IMR-90 (cell line): Measurements from ENCODE around the gene AGBL3. TPM values are rescaled to one million over a fixed set of nuclear protein-coding genes. Genes with fewer than 3 reads are reported as not detected.

ENCODE experiments used
- ATAC-seq: fragments of 200-7000 bp; cut with Tn5 transposase; 2 replicates; pipeline ENCODE4 v1.9.1; 2020; ENCODE audit warnings: low read depth, mild to moderate bottlenecking, moderate library complexity
- BruUV-seq: library from RNA; stranded (reverse); fragments of 400-500 nt; replicated peaks from 2 replicates; lab custom pipeline; 2021; lab: Mats Ljungman, UMichigan
- CTCF ChIA-PET: fragments of 300-600 bp; formaldehyde crosslinking; extraction: SDS; loops from one replicate; lab custom pipeline; 2021; ENCODE audit warnings: antibody characterized with exemption; lab: Yijun Ruan, JAX
- POLR2A ChIA-PET: fragments of 300-600 bp; sonication (Branson Sonifier 250); formaldehyde crosslinking; loops from one replicate; lab custom pipeline; 2022; ENCODE audit warnings: antibody characterized with exemption; ENCODE audit not compliant: unreplicated experiment; lab: Charles Lee
- DNase-seq: peaks from one replicate; pipeline ENCODE4 v3.0.0; 2013
- H2AFZ ChIP-seq: replicated peaks from 2 replicates; pipeline ENCODE3; 2013; ENCODE audit warnings: low read length, mild to moderate bottlenecking; ENCODE audit not compliant: poor library complexity
- H2AK5ac ChIP-seq: 2 replicates; pipeline ENCODE4 v1.6.1; 2013; ENCODE audit warnings: low read depth, low read length, inconsistent platforms
- H2AK9ac ChIP-seq: replicated peaks from 2 replicates; pipeline ENCODE3; 2013; ENCODE audit warnings: mild to moderate bottlenecking, low read depth, low read length, moderate library complexity; ENCODE audit not compliant: poor library complexity
- H2BK120ac ChIP-seq: 2 replicates; pipeline ENCODE4 v1.6.1; 2013; ENCODE audit warnings: low read depth, low read length, inconsistent platforms
- H2BK15ac ChIP-seq: 3 replicates; pipeline ENCODE4 v1.6.1; 2013; ENCODE audit warnings: low read depth, low read length, inconsistent platforms
- H2BK20ac ChIP-seq: 2 replicates; pipeline ENCODE4 v1.6.1; 2013; ENCODE audit warnings: low read depth, mild to moderate bottlenecking, inconsistent platforms, low read length, moderate library complexity
- H2BK5ac ChIP-seq: 2 replicates; pipeline ENCODE4 v1.6.1; 2013; ENCODE audit warnings: mild to moderate bottlenecking, low read depth, low read length, inconsistent platforms; ENCODE audit not compliant: poor library complexity, severe bottlenecking
- H3K14ac ChIP-seq: replicated peaks from 2 replicates; pipeline ENCODE4 v1.6.1; 2013; ENCODE audit warnings: low read depth, low read length, inconsistent platforms
- H3K18ac ChIP-seq: 2 replicates; pipeline ENCODE4 v1.6.1; 2013; ENCODE audit warnings: low read depth, low read length, control low read depth
- H3K23ac ChIP-seq: 2 replicates; pipeline ENCODE4 v1.6.1; 2013; ENCODE audit warnings: low read depth, low read length, inconsistent platforms
- H3K27ac ChIP-seq: 2 replicates; pipeline ENCODE4 v1.5.1; 2013; ENCODE audit warnings: mild to moderate bottlenecking, control low read depth, low read length; ENCODE audit not compliant: insufficient read depth
- H3K27me3 ChIP-seq: 2 replicates; pipeline ENCODE4 v1.6.1; 2013; ENCODE audit warnings: low read length; ENCODE audit not compliant: control insufficient read depth, insufficient read depth
- H3K36me3 ChIP-seq: 2 replicates; pipeline ENCODE4 v1.6.1; 2013; ENCODE audit warnings: low read length, mixed read lengths; ENCODE audit not compliant: control insufficient read depth, insufficient read depth
- H3K4ac ChIP-seq: 2 replicates; pipeline ENCODE4 v1.6.1; 2013; ENCODE audit warnings: low read depth, low read length, inconsistent platforms
- H3K4me1 ChIP-seq: 2 replicates; pipeline ENCODE4 v1.6.1; 2013; ENCODE audit warnings: low read length, mixed read lengths; ENCODE audit not compliant: control insufficient read depth, insufficient read depth
- H3K4me2 ChIP-seq: 2 replicates; pipeline ENCODE4 v1.6.1; 2013; ENCODE audit warnings: low read depth, mild to moderate bottlenecking, control low read depth, low read length, moderate library complexity
- H3K4me3 ChIP-seq: 2 replicates; pipeline ENCODE4 v1.5.1; 2013; ENCODE audit warnings: low read depth, mild to moderate bottlenecking, control low read depth, low read length, moderate library complexity; ENCODE audit not compliant: insufficient read depth
- H3K56ac ChIP-seq: 2 replicates; pipeline ENCODE4 v1.6.1; 2013; ENCODE audit warnings: low read length, inconsistent platforms; ENCODE audit not compliant: insufficient read depth; ENCODE audit errors: extremely low read depth
- H3K79me1 ChIP-seq, 2 experiments: 2 replicates each; pipeline ENCODE4 v1.6.1; 2013; ENCODE audit warnings: low read length in 2 of 2, inconsistent platforms in 1 of 2, low read depth in 1 of 2
- H3K9ac ChIP-seq: 2 replicates; pipeline ENCODE4 v1.6.1; 2013; ENCODE audit warnings: low read depth, low read length, control low read depth
- H3K9me1 ChIP-seq: 2 replicates; pipeline ENCODE4 v1.6.1; 2013; ENCODE audit warnings: low read length, inconsistent platforms; ENCODE audit not compliant: insufficient read depth
- H3K9me3 ChIP-seq: 2 replicates; pipeline ENCODE4 v1.6.1; 2013; ENCODE audit warnings: low read length; ENCODE audit not compliant: control insufficient read depth, insufficient read depth
- H4K20me1 ChIP-seq: 2 replicates; pipeline ENCODE4 v1.6.1; 2013; ENCODE audit warnings: low read length, inconsistent platforms; ENCODE audit not compliant: insufficient read depth
- H4K5ac ChIP-seq: 2 replicates; pipeline ENCODE4 v1.6.1; 2013; ENCODE audit warnings: mild to moderate bottlenecking, low read depth, low read length, control low read depth
- H4K8ac ChIP-seq, 2 experiments: 2 replicates each; pipeline ENCODE4 v1.6.1; 2013; ENCODE audit warnings: low read depth in 2 of 2, low read length in 2 of 2, control low read depth in 1 of 2, inconsistent platforms in 1 of 2
- H4K91ac ChIP-seq: 2 replicates; pipeline ENCODE4 v1.6.1; 2013; ENCODE audit warnings: low read depth, low read length, inconsistent platforms; ENCODE audit not compliant: insufficient read depth
- FOS ChIP-seq: fragments of 150-350 bp; IDR thresholded peaks from 2 replicates; pipeline ENCODE4 v1.6.1; 2016; ENCODE audit warnings: low read depth, low read length
- MAZ ChIP-seq: IDR thresholded peaks from 2 replicates; pipeline ENCODE4 v1.6.1; 2012; ENCODE audit warnings: low read depth, mild to moderate bottlenecking, low read length, improper control_type of control experiment, moderate library complexity, borderline replicate concordance
- WGBS, 2 experiments: methylation state at CpG; one replicate each; pipeline versions ENCODE4 v1.1.5 to v1.1.7; 2013; ENCODE audit warnings: missing lambda C conversion rate in 2 of 2; ENCODE audit not compliant: insufficient read length in 1 of 2; ENCODE audit errors: extremely low coverage in 2 of 2; 5-methylcytosine and 5-hydroxymethylcytosine counted together
- dilution Hi-C: fragments of 300-500 bp; cut with HindIII; formaldehyde crosslinking; loops from one replicate; pipeline ENCODE4 v1.14.3; 2018; ENCODE audit warnings: low sequenced_read_pairs; ENCODE audit not compliant: unreplicated experiment
- in situ Hi-C: fragments of 300-500 bp; cut with MboI; formaldehyde crosslinking; loops from 3 replicates; pipeline ENCODE4 v1.14.3; 2019; ENCODE audit warnings: low sequenced_read_pairs, inconsistent platforms, mixed read lengths
- intact Hi-C: fragments of 100-400 bp; cut with micrococcal nuclease; formaldehyde crosslinking; loops from 2 replicates; pipeline ENCODE4 v1.10.0; 2022
- polyA plus RNA-seq, 3 experiments: library from polyadenylated mRNA; depleted of rRNA; stranded (reverse); fragments of >200 nt; gene quantifications; 2 replicates each; pipeline ENCODE4 v1.2.3, GENCODE V29; 2012; ENCODE audit warnings: low replicate concordance in 1 of 3
- total RNA-seq: library from RNA; depleted of rRNA; stranded (reverse); fragments of >200 nt; gene quantifications from 2 replicates; pipeline ENCODE4 v1.2.3, GENCODE V29; 2012
- TF ChIP-seq, protein P1 (sequence below): conservative IDR thresholded peaks from 2 replicates; pipeline ENCODE4 v1.5.1; 2012; ENCODE audit warnings: mild to moderate bottlenecking, low read depth, low read length, improper control_type of control experiment

The AGBL3 gene
- total and polyA plus RNA-seq, 2 of the 4 experiments (the other 2 are of a cell fraction) = 0.18 to 0.65 TPM

DNA sequence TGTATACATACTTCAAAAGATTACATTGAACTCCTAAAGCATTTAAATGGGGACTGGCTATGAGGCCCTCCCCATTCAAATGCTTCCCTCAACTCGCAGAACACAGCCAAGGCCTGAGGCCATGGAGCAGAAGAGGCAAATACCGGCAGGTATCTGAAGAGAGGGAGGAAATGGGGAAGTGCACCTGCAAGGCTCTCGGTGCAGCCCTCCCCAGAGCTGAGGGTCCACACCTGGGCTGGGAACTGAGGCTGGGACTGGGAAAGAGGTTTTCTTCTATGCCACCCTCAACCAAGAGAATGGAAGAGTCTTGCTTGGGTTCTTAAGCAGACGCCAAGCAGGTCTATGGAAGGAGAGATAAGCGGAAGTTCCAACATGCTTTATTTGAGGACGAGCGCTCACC lies 197.2 kb downstream of the AGBL3 start:
- H3K23ac ChIP-seq = no peak overlapping the region
- POLR2A ChIA-PET = no interaction called here
- no peak overlapping the region for H2BK120ac ChIP-seq
- no peak for ATAC-seq
- CTCF ChIA-PET = interaction anchor here (0.9 kb wide), 1 partner anchor 12 kb away, joined by 4 read pairs; no protein-coding TSS in a partner anchor
- H2BK5ac ChIP-seq = no peak overlapping the region
- no peaks in the 10 kb centered on the region for H3K4me1 ChIP-seq
- no peak overlapping the region for H2BK20ac ChIP-seq
- H4K91ac ChIP-seq = no peak overlapping the region
- no peak overlapping the region for H3K9ac ChIP-seq
- no peaks in the 10 kb centered on the region for H4K20me1 ChIP-seq
- peaks cover 42% of the 10 kb centered on the region for H3K36me3 ChIP-seq
- no peak overlapping the region for H2AK9ac ChIP-seq
- intact Hi-C loops (no loop called here), dilution Hi-C loops (no loop called here), in situ Hi-C loops (no loop called here)
- H3K14ac ChIP-seq = no peak overlapping the region
- no peak overlapping the region for H2BK15ac ChIP-seq
- H2AK5ac ChIP-seq = no peak overlapping the region
- no peak for TF ChIP-seq MAZ
- TF ChIP-seq, protein P1, sequence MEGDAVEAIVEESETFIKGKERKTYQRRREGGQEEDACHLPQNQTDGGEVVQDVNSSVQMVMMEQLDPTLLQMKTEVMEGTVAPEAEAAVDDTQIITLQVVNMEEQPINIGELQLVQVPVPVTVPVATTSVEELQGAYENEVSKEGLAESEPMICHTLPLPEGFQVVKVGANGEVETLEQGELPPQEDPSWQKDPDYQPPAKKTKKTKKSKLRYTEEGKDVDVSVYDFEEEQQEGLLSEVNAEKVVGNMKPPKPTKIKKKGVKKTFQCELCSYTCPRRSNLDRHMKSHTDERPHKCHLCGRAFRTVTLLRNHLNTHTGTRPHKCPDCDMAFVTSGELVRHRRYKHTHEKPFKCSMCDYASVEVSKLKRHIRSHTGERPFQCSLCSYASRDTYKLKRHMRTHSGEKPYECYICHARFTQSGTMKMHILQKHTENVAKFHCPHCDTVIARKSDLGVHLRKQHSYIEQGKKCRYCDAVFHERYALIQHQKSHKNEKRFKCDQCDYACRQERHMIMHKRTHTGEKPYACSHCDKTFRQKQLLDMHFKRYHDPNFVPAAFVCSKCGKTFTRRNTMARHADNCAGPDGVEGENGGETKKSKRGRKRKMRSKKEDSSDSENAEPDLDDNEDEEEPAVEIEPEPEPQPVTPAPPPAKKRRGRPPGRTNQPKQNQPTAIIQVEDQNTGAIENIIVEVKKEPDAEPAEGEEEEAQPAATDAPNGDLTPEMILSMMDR = no peak
- no peak for TF ChIP-seq FOS
- H3K4me3 ChIP-seq = no peak overlapping the region
- no peak for DNase-seq
- WGBS, 2 experiments = no CpG with 5 or more reads among the region's 7 CpGs
- H2AFZ ChIP-seq = no peak overlapping the region
- no TSS peak for BruUV-seq
- H4K5ac ChIP-seq = no peak overlapping the region
- no peaks in the 10 kb centered on the region for H3K79me1 ChIP-seq
- no peak overlapping the region for H4K8ac ChIP-seq
- peaks cover 42% of the 10 kb centered on the region for H3K9me3 ChIP-seq
- H3K9me1 ChIP-seq = no peaks in the 10 kb centered on the region; the same call in 1 of the 2 replicates
- H3K18ac ChIP-seq = no peak overlapping the region
- H3K4me2 ChIP-seq = no peak overlapping the region
- H3K27ac ChIP-seq = no peak overlapping the region
- no peaks in the 10 kb centered on the region for H3K27me3 ChIP-seq
- H3K56ac ChIP-seq = no peak overlapping the region
- no peak overlapping the region for H3K4ac ChIP-seq
